ENCODE results near the gene SCGB1C2. TPM values are rescaled to one million over a fixed set of nuclear protein-coding genes. Genes with fewer than 3 reads are reported as not detected.

The SCGB1C2 gene
- total and polyA plus RNA-seq, 2 experiments from 2014 or later, result not detected

DNA sequence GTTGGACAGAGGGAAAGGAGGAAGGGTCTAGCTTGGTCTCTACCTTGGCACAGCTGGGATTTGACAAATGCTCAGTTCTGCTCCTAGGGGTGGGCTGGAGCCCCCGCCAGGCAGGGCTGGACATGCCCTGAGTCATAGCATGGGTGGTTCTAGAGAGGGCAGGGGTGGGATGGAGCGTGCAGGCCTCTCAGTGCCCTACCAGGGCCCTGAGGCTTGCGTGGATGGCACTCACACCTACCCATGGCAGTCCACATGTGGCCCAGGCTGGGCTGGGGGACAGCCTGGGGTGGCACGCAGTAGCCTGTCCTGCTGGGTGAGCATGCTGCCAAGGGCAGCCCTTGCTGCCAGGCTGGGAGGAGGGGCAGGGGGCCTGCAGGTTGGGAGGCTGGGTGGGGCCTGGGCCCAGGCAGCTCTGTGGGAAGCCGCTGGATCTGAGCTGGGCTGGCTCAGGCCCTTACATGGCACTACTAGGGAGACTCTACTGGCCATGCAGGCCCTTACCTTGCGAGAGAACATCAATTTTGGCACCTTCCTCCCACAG is 32.8 kb downstream of the SCGB1C2 start:
- Histone ChIP-seq H3K4me3 (no peak overlapping the region), H3K9me3 (ENCODE audit: low read depth) (no peaks in the 10 kb centered on the region), H3F3A (ENCODE audit: insufficient read depth) (no peaks in the 10 kb centered on the region), H4K20me1 (ENCODE audit: insufficient read depth) (no peaks in the 10 kb centered on the region), H3K9me2 (ENCODE audit: insufficient read depth) (no peaks in the 10 kb centered on the region), H3K27ac (no peak overlapping the region), H3K27me3 (replicated peaks; ENCODE audit: insufficient read depth) (no peaks in the 10 kb centered on the region; the same call in 1 of the 2 replicates), H3K79me2 (ENCODE audit: insufficient read depth) (no peaks in the 10 kb centered on the region), H3K4me1 (ENCODE audit: insufficient read depth) (no peaks in the 10 kb centered on the region), H2AFZ (no peak overlapping the region), H3K9ac (no peak overlapping the region), H3K4me2 (ENCODE audit: unreplicated experiment) (no peak overlapping the region), H3K36me3 (ENCODE audit: low read depth) (no peaks in the 10 kb centered on the region)
- no peak for DNase-seq
- in situ Hi-C loops (cut with MboI), result no loop called here
- 70 to 78% methylated on average over 5 to 6 of the region's 6 CpGs for WGBS, 2 experiments (ENCODE audit: low coverage in 1 of 2, low lambda C conversion rate in 2 of 2, missing lambda C conversion rate in 2 of 2)
- TF ChIP-seq EZH2 (IDR thresholded peaks at IDR 0.05; ENCODE audit: insufficient read depth, poor library complexity, severe bottlenecking), result no peak
- TF ChIP-seq EZH2phosphoT487 (IDR thresholded peaks at IDR 0.05; ENCODE audit: insufficient read depth, low read depth), result no peak

DNA sequence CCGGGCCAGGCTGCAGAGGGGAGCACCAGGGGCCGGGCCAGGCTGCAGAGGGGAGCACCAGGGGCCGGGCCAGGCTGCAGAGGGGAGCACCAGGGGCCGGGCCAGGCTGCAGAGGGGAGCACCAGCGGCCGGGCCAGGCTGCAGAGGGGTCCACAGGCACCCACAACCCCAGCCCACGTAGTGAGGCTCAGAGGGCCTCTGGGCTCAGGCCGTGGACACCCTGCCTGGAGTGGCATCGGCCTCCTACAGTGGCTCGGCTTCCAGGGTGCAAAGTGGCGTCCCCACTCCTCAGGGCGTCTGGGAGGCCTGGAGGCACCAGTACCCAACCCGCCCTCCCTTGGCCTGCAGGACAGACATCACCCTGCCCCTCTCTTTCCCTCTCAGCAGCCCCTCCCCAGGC is 34.5 kb downstream of the SCGB1C2 start:
- DNase-seq, result no peak
- Histone ChIP-seq H3K4me3 (no peak overlapping the region), H3K27me3 (replicated peaks; ENCODE audit: insufficient read depth) (no peaks in the 10 kb centered on the region; the same call in 1 of the 2 replicates), H3K9me2 (ENCODE audit: insufficient read depth) (no peaks in the 10 kb centered on the region), H3K4me2 (ENCODE audit: unreplicated experiment) (no peak overlapping the region), H3K4me1 (ENCODE audit: insufficient read depth) (no peaks in the 10 kb centered on the region), H3K9me3 (ENCODE audit: low read depth) (no peaks in the 10 kb centered on the region), H3K36me3 (ENCODE audit: low read depth) (no peaks in the 10 kb centered on the region), H4K20me1 (ENCODE audit: insufficient read depth) (no peaks in the 10 kb centered on the region), H3K79me2 (ENCODE audit: insufficient read depth) (no peaks in the 10 kb centered on the region), H3K9ac (no peak overlapping the region), H3K27ac (no peak overlapping the region), H3F3A (ENCODE audit: insufficient read depth) (no peaks in the 10 kb centered on the region), H2AFZ (no peak overlapping the region)
- 64 to 100% methylated on average over 2 to 4 of the region's 13 CpGs for WGBS, 2 experiments (ENCODE audit: low coverage in 1 of 2, low lambda C conversion rate in 2 of 2, missing lambda C conversion rate in 2 of 2)
- no peak for TF ChIP-seq EZH2phosphoT487 (IDR thresholded peaks at IDR 0.05; ENCODE audit: insufficient read depth, low read depth)
- in situ Hi-C loops (cut with MboI), result no loop called here

DNA sequence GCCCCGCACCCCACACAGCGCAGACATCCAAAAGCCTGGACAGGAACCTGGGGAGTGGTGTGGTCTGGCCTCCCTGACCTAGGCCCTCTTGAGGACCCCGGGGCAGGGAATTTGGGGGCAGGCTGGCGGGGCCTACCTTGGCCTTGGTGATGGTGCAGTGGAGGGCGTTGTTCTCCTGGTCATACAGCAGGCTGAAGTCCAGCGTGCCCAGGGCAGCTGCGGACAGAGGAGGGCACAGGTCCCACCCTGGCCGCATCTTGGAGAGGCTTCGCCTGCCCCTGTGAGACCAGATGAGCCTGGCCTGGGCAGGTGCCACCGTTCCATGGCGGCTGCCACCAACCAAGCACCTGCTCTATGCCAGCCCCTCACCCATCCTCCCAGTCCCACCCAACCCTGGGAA is 35.0 kb downstream of the SCGB1C2 start:
- Histone ChIP-seq H3K27me3 (replicated peaks; ENCODE audit: insufficient read depth) (peaks cover 5% of the 10 kb centered on the region; the same call in 1 of the 2 replicates), H3K9me2 (ENCODE audit: insufficient read depth) (no peaks in the 10 kb centered on the region), H3K36me3 (ENCODE audit: low read depth) (no peaks in the 10 kb centered on the region), H3K79me2 (ENCODE audit: insufficient read depth) (no peaks in the 10 kb centered on the region), H3K4me1 (ENCODE audit: insufficient read depth) (no peaks in the 10 kb centered on the region), H4K20me1 (ENCODE audit: insufficient read depth) (no peaks in the 10 kb centered on the region), H3K9me3 (ENCODE audit: low read depth) (no peaks in the 10 kb centered on the region), H2AFZ (no peak overlapping the region), H3K4me2 (ENCODE audit: unreplicated experiment) (no peak overlapping the region), H3F3A (ENCODE audit: insufficient read depth) (no peaks in the 10 kb centered on the region), H3K9ac (no peak overlapping the region), H3K27ac (no peak overlapping the region), H3K4me3 (no peak overlapping the region)
- 65 to 71% methylated on average over 3 to 11 of the region's 11 CpGs for WGBS, 2 experiments (ENCODE audit: low coverage in 1 of 2, low lambda C conversion rate in 2 of 2, missing lambda C conversion rate in 2 of 2)
- in situ Hi-C loops (cut with MboI), result no loop called here
- TF ChIP-seq EZH2phosphoT487 (IDR thresholded peaks at IDR 0.05; ENCODE audit: insufficient read depth, low read depth), result no peak
- TF ChIP-seq EZH2 (IDR thresholded peaks at IDR 0.05; ENCODE audit: insufficient read depth, poor library complexity, severe bottlenecking), result no peak
- no peak for DNase-seq

DNA sequence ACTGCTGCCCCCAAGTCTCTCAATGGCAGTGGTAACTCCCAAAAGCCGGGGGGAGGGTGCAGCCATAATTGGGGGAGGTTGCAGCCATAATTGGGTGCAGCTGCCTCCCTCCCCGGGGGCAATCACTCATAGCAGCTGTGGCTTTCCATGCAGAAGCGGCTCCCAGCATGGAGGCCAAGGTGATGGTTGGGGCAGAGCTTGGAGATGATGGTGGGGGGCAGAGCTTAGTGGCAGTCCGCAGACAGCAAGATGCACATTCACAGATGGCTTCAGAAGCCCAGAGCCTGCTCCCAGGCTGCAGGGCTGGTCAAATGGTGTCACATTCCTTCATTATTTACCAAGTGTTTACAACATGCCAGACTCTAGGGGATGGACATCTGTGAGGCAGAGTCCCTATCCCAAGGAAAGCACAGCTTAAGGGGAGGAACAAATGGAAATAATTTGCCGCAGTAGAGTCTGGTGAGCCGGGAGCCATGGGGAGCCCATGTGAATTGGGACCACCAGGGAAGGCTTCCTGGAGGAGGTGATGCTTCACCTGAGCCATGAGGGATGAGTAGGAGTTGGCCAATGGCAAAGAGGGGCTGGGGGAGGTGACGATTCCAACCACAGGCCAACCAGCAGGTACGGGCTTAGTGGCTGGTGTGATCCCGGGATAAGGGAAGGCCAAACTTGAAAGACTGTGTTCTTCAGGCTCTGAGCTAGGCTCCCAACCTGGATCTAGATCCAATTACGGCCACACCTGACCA is 36.0 kb downstream of the SCGB1C2 start:
- no peak overlapping the region for H3K27ac ChIP-seq
- H4K20me1 ChIP-seq (ENCODE audit: insufficient read depth), result no peaks in the 10 kb centered on the region
- WGBS, 2 experiments (ENCODE audit: low coverage in 1 of 2, low lambda C conversion rate in 2 of 2, missing lambda C conversion rate in 2 of 2), result 44 to 48% methylated on average over 10 of the region's 10 CpGs
- H3K4me1 ChIP-seq (ENCODE audit: insufficient read depth), result no peaks in the 10 kb centered on the region
- no peak overlapping the region for H3K9ac ChIP-seq
- no peaks in the 10 kb centered on the region for H3F3A ChIP-seq (ENCODE audit: insufficient read depth)
- no peak overlapping the region for H3K4me2 ChIP-seq (ENCODE audit: unreplicated experiment)
- no peaks in the 10 kb centered on the region for H3K9me3 ChIP-seq (ENCODE audit: low read depth)
- H2AFZ ChIP-seq, result no peak overlapping the region
- DNase-seq, result no peak
- no peaks in the 10 kb centered on the region for H3K9me2 ChIP-seq (ENCODE audit: insufficient read depth)
- no peaks in the 10 kb centered on the region for H3K36me3 ChIP-seq (ENCODE audit: low read depth)
- H3K79me2 ChIP-seq (ENCODE audit: insufficient read depth), result no peaks in the 10 kb centered on the region
- no peak overlapping the region for H3K4me3 ChIP-seq
- H3K27me3 ChIP-seq (replicated peaks; ENCODE audit: insufficient read depth), result peaks cover 14% of the 10 kb centered on the region
- TF ChIP-seq EZH2phosphoT487 (IDR thresholded peaks at IDR 0.05; ENCODE audit: insufficient read depth, low read depth), result no peak
- TF ChIP-seq EZH2 (IDR thresholded peaks at IDR 0.05; ENCODE audit: insufficient read depth, poor library complexity, severe bottlenecking), result no peak
- in situ Hi-C loops (cut with MboI), result no loop called here

All from GM23248 (cell line).